ENCODE measurements around the gene BCL11A.

The BCL11A gene

GRCh38 chr2:60487174-60487573 lies 66.3 kb downstream of the BCL11A start:
- H3K36me3 ChIP-seq (replicated peaks in 1 of 2; ENCODE audit: control insufficient read depth in 2 of 2, insufficient read depth in 2 of 2, low read length in 2 of 2), result no peaks in the 10 kb centered on the region
- H2AK5ac ChIP-seq (ENCODE audit: low read depth, low read length), result no peak overlapping the region
- H4K8ac ChIP-seq (ENCODE audit: low read depth, low read length), result no peak overlapping the region
- H3K14ac ChIP-seq (ENCODE audit: low read length), result no peak overlapping the region
- no peak overlapping the region for H2AFZ ChIP-seq (ENCODE audit: low read length)
- no peak overlapping the region for H2BK120ac ChIP-seq (ENCODE audit: low read depth, low read length)
- H3K79me1 ChIP-seq (ENCODE audit: low read depth, low read length), result no peaks in the 10 kb centered on the region
- H3K4me1 ChIP-seq (ENCODE audit: control insufficient read depth in 2 of 2, insufficient read depth in 1 of 2, low read depth in 1 of 2, low read length in 2 of 2), result peaks cover 0 to 8% of the 10 kb centered on the region in 2 donors
- no peaks in the 10 kb centered on the region for H3K27me3 ChIP-seq (ENCODE audit: control insufficient read depth in 3 of 3, insufficient read depth in 3 of 3, low read depth in 1 of 3, low read length in 3 of 3)
- no CpG with 5 or more reads among the region's 5 CpGs for WGBS, 2 donors (ENCODE audit: extremely low coverage in 2 of 2, insufficient read length in 2 of 2, insufficient replicate concordance in 1 of 2)
- no peak overlapping the region for H3K4me2 ChIP-seq (ENCODE audit: insufficient read depth, low read length, poor library complexity, severe bottlenecking)
- no peak overlapping the region for H2BK5ac ChIP-seq (ENCODE audit: low read length)
- H2BK12ac ChIP-seq (ENCODE audit: low read length), result no peak overlapping the region
- no peaks in the 10 kb centered on the region for H3K9me3 ChIP-seq (replicated peaks in 1 of 2; ENCODE audit: control insufficient read depth in 2 of 2, insufficient read depth in 1 of 2, low read depth in 1 of 2, low read length in 2 of 2)
- no peak overlapping the region for H3K9ac ChIP-seq (ENCODE audit: low read depth, low read length, poor library complexity)
- no peak overlapping the region for H2BK15ac ChIP-seq (ENCODE audit: low read length)
- no peak overlapping the region for H3K4ac ChIP-seq (ENCODE audit: low read length)
- H3K4me3 ChIP-seq (ENCODE audit: low read length in 2 of 2), result no peak overlapping the region
- no peak overlapping the region for H4K91ac ChIP-seq (ENCODE audit: low read depth, low read length, poor library complexity)
- no peak overlapping the region for H3K27ac ChIP-seq (replicated peaks; ENCODE audit: low read length)
- H3K23ac ChIP-seq (ENCODE audit: low read depth, low read length, poor library complexity), result no peak overlapping the region
- no peak overlapping the region for H3K18ac ChIP-seq (ENCODE audit: low read length)
- DNase-seq (ENCODE audit: low spot score), result no peak

- H3K27ac ChIP-seq (replicated peaks; ENCODE audit: low read length), result no peak overlapping the region
- DNase-seq (ENCODE audit: low spot score), result no peak
- H2AFZ ChIP-seq (ENCODE audit: low read length), result no peak overlapping the region
- no peak overlapping the region for H2BK12ac ChIP-seq (ENCODE audit: low read length)
- no peak overlapping the region for H3K4me2 ChIP-seq (ENCODE audit: insufficient read depth, low read length, poor library complexity, severe bottlenecking)
- no peaks in the 10 kb centered on the region for H3K9me3 ChIP-seq (replicated peaks in 1 of 2; ENCODE audit: control insufficient read depth in 2 of 2, insufficient read depth in 1 of 2, low read depth in 1 of 2, low read length in 2 of 2)
- no peak overlapping the region for H3K4me3 ChIP-seq (ENCODE audit: low read length in 2 of 2)
- no peak overlapping the region for H3K9ac ChIP-seq (ENCODE audit: low read depth, low read length, poor library complexity)
- no peak overlapping the region for H3K18ac ChIP-seq (ENCODE audit: low read length)
- no peak overlapping the region for H2BK120ac ChIP-seq (ENCODE audit: low read depth, low read length)
- H4K8ac ChIP-seq (ENCODE audit: low read depth, low read length), result no peak overlapping the region
- H2BK15ac ChIP-seq (ENCODE audit: low read length), result no peak overlapping the region
- no peak overlapping the region for H4K91ac ChIP-seq (ENCODE audit: low read depth, low read length, poor library complexity)
- no peaks in the 10 kb centered on the region for H3K79me1 ChIP-seq (ENCODE audit: low read depth, low read length)
- no peaks in the 10 kb centered on the region for H3K27me3 ChIP-seq (ENCODE audit: control insufficient read depth in 3 of 3, insufficient read depth in 3 of 3, low read depth in 1 of 3, low read length in 3 of 3)
- H3K23ac ChIP-seq (ENCODE audit: low read depth, low read length, poor library complexity), result no peak overlapping the region
- no peak overlapping the region for H3K14ac ChIP-seq (ENCODE audit: low read length)
- no peaks in the 10 kb centered on the region for H3K36me3 ChIP-seq (replicated peaks in 1 of 2; ENCODE audit: control insufficient read depth in 2 of 2, insufficient read depth in 2 of 2, low read length in 2 of 2)
- no peak overlapping the region for H2AK5ac ChIP-seq (ENCODE audit: low read depth, low read length)
- WGBS, 2 donors (ENCODE audit: extremely low coverage in 2 of 2, insufficient read length in 2 of 2, insufficient replicate concordance in 1 of 2), result no CpG with 5 or more reads among the region's 3 CpGs
- H2BK5ac ChIP-seq (ENCODE audit: low read length), result no peak overlapping the region
- H3K4ac ChIP-seq (ENCODE audit: low read length), result no peak overlapping the region
- peaks cover 0 to 8% of the 10 kb centered on the region in 2 donors for H3K4me1 ChIP-seq (ENCODE audit: control insufficient read depth in 2 of 2, insufficient read depth in 1 of 2, low read depth in 1 of 2, low read length in 2 of 2)
These were observed 66.9 kb downstream of the BCL11A start for GRCh38 chr2:60486551-60486950.

DNA sequence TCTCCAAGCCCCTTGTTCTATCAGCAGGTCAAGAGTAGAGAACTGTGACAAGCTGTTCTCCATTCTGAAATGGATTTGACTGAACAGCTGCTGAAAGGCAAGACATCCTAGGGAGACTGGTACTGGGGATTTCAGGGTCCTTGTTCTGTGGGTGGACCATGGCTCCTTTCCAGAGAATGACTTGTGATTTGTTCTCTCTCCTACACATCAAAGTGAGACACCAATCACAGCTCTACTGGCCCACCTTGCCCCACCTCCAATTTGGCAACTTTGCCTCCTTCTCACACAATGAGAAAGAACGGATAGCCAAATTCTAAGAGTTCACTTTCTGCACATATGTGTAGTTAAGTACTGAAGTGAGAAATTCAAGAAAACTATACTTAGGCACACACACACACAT lies 67.4 kb downstream of the BCL11A start:
- H4K8ac ChIP-seq (ENCODE audit: low read depth, low read length), result no peak overlapping the region
- H2BK12ac ChIP-seq (ENCODE audit: low read length), result no peak overlapping the region
- no peak overlapping the region for H3K14ac ChIP-seq (ENCODE audit: low read length)
- H3K27me3 ChIP-seq (ENCODE audit: control insufficient read depth in 3 of 3, insufficient read depth in 3 of 3, low read depth in 1 of 3, low read length in 3 of 3), result no peaks in the 10 kb centered on the region
- no peak overlapping the region for H3K9ac ChIP-seq (ENCODE audit: low read depth, low read length, poor library complexity)
- no peak overlapping the region for H3K23ac ChIP-seq (ENCODE audit: low read depth, low read length, poor library complexity)
- H2BK15ac ChIP-seq (ENCODE audit: low read length), result no peak overlapping the region
- H3K79me1 ChIP-seq (ENCODE audit: low read depth, low read length), result no peaks in the 10 kb centered on the region
- WGBS, 2 donors (ENCODE audit: extremely low coverage in 2 of 2, insufficient read length in 2 of 2, insufficient replicate concordance in 1 of 2), result no CpG with 5 or more reads among the region's 1 CpG
- H2AK5ac ChIP-seq (ENCODE audit: low read depth, low read length), result no peak overlapping the region
- H3K4me1 ChIP-seq (ENCODE audit: control insufficient read depth in 2 of 2, insufficient read depth in 1 of 2, low read depth in 1 of 2, low read length in 2 of 2), result peaks cover 0 to 8% of the 10 kb centered on the region in 2 donors
- no peaks in the 10 kb centered on the region for H3K9me3 ChIP-seq (replicated peaks in 1 of 2; ENCODE audit: control insufficient read depth in 2 of 2, insufficient read depth in 1 of 2, low read depth in 1 of 2, low read length in 2 of 2)
- no peak overlapping the region for H3K4me2 ChIP-seq (ENCODE audit: insufficient read depth, low read length, poor library complexity, severe bottlenecking)
- H2BK120ac ChIP-seq (ENCODE audit: low read depth, low read length), result no peak overlapping the region
- H3K36me3 ChIP-seq (replicated peaks in 1 of 2; ENCODE audit: control insufficient read depth in 2 of 2, insufficient read depth in 2 of 2, low read length in 2 of 2), result no peaks in the 10 kb centered on the region
- no peak overlapping the region for H2BK5ac ChIP-seq (ENCODE audit: low read length)
- H3K4me3 ChIP-seq (ENCODE audit: low read length in 2 of 2), result no peak overlapping the region
- DNase-seq (ENCODE audit: low spot score), result no peak
- H3K4ac ChIP-seq (ENCODE audit: low read length), result no peak overlapping the region
- H2AFZ ChIP-seq (ENCODE audit: low read length), result no peak overlapping the region
- H3K27ac ChIP-seq (replicated peaks; ENCODE audit: low read length), result no peak overlapping the region
- no peak overlapping the region for H4K91ac ChIP-seq (ENCODE audit: low read depth, low read length, poor library complexity)
- H3K18ac ChIP-seq (ENCODE audit: low read length), result no peak overlapping the region

DNA sequence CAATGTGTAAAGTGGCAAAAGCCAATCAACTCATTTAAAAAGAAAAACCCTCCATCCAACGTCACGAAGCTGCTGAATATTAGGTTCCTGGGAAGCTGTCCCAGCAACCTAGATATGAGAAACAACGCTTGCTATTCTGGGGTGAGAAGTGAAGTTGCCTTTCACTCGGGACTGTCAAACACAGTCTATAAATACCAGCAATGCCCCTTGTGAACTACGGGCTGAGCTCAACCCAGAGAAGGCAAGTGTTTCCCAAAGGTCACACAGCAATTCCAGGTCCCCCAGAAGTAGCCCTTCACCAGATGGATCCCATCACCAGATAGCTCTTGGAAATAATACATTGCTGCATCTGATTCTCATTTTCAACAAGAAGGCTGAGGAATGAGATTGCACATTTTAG lies 67.9 kb downstream of the BCL11A start:
- H4K91ac ChIP-seq (ENCODE audit: low read depth, low read length, poor library complexity), result no peak overlapping the region
- no peak overlapping the region for H3K4me2 ChIP-seq (ENCODE audit: insufficient read depth, low read length, poor library complexity, severe bottlenecking)
- no peak overlapping the region for H2BK120ac ChIP-seq (ENCODE audit: low read depth, low read length)
- H3K4ac ChIP-seq (ENCODE audit: low read length), result no peak overlapping the region
- no peak overlapping the region for H2AK5ac ChIP-seq (ENCODE audit: low read depth, low read length)
- H3K36me3 ChIP-seq (replicated peaks in 1 of 2; ENCODE audit: control insufficient read depth in 2 of 2, insufficient read depth in 2 of 2, low read length in 2 of 2), result no peaks in the 10 kb centered on the region
- H3K27me3 ChIP-seq (ENCODE audit: control insufficient read depth in 3 of 3, insufficient read depth in 3 of 3, low read depth in 1 of 3, low read length in 3 of 3), result no peaks in the 10 kb centered on the region
- H2AFZ ChIP-seq (ENCODE audit: low read length), result no peak overlapping the region
- H4K8ac ChIP-seq (ENCODE audit: low read depth, low read length), result no peak overlapping the region
- no peaks in the 10 kb centered on the region for H3K79me1 ChIP-seq (ENCODE audit: low read depth, low read length)
- WGBS, 2 donors (ENCODE audit: extremely low coverage in 2 of 2, insufficient read length in 2 of 2, insufficient replicate concordance in 1 of 2), result no CpG with 5 or more reads among the region's 5 CpGs
- no peak overlapping the region for H3K14ac ChIP-seq (ENCODE audit: low read length)
- no peak overlapping the region for H3K9ac ChIP-seq (ENCODE audit: low read depth, low read length, poor library complexity)
- no peak overlapping the region for H2BK5ac ChIP-seq (ENCODE audit: low read length)
- H3K27ac ChIP-seq (replicated peaks; ENCODE audit: low read length), result no peak overlapping the region
- peaks cover 0 to 8% of the 10 kb centered on the region in 2 donors for H3K4me1 ChIP-seq (ENCODE audit: control insufficient read depth in 2 of 2, insufficient read depth in 1 of 2, low read depth in 1 of 2, low read length in 2 of 2)
- no peak overlapping the region for H3K23ac ChIP-seq (ENCODE audit: low read depth, low read length, poor library complexity)
- no peak overlapping the region for H2BK15ac ChIP-seq (ENCODE audit: low read length)
- H3K18ac ChIP-seq (ENCODE audit: low read length), result no peak overlapping the region
- DNase-seq (ENCODE audit: low spot score), result no peak
- no peak overlapping the region for H2BK12ac ChIP-seq (ENCODE audit: low read length)
- H3K9me3 ChIP-seq (replicated peaks in 1 of 2; ENCODE audit: control insufficient read depth in 2 of 2, insufficient read depth in 1 of 2, low read depth in 1 of 2, low read length in 2 of 2), result no peaks in the 10 kb centered on the region
- H3K4me3 ChIP-seq (ENCODE audit: low read length in 2 of 2), result no peak overlapping the region
